HG02763 (cell line): ENCODE measurements around the gene GJB4.
"Not testable (repeated sequence)": the region's sequence is repeated elsewhere in the genome, so short reads cannot be mapped to it uniquely, and the experiment has no call there.

ENCODE experiments used
- ATAC-seq: cut with Tn5 transposase; IDR thresholded peaks from one replicate; pipeline ENCODE4 v1.9.1; 2021; ENCODE audit warnings: mild to moderate bottlenecking, moderate library complexity; ENCODE audit not compliant: unreplicated experiment

The GJB4 gene

DNA sequence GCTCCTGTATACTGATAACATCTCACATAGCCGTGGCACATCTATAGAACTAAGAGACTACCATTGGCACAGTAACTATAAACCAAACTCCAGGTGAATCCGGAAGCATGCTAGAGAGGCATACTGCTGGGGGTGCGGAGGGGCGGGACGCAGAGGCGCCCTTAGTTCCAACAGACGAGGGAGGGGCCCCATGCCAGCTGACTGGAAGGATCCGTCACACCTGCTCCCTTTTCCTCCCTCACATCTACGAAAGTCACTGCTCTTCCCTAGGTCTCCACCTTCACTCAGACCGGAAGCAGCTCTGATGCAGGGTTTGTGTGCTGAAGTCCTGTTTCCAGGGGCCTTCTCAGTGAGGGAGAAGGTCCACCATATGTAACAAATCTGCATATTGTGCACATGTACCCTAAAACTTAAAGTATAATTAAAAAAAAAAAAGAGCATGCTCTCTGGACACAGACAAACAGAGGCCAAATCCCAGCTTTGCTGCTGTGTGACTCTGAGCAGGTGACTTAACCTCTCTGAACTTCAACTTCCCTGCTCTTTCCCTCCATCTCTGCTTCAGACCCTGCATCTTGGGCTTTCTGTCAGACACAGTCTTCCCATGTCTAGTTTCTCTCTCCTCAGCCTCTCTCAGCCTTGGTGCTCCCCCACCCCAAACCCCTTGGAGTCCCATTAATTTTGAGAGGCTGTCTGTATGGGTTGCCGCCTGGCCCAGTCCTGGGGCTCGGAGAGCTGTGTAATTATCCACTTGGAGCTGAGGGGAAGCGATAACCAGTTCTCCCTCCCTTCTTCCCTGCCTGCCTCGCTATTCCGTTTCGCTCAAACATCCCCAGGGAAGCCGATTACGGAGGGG lies 12.5 kb upstream of the GJB4 start:
- no peak for ATAC-seq

GRCh38 chr1:34747638-34747941 lies 11.9 kb upstream of the GJB4 start:
- no peak for ATAC-seq

DNA sequence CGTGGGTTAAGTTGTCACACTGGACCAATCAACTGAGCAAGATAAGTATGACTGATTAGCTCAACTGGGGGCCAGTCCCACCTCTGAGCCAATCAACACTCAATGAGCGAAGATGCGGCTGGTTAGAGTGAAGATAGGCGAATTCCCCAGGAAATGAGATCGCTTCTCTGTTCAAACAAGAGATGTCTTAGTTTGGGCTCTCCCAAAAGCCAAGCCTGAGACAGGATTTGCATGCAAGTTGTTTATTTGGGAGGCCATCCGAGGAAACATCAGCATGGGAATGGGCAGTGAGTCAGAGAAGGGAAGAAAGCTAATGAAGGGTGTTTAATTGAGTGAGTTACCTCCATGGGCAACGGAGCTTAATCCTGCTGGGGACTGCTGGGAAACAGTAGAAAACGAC lies 9.5 kb upstream of the GJB4 start:
- no peak for ATAC-seq

- no peak for ATAC-seq
Measured at GRCh38 chr1:34750610-34751009, 8.9 kb upstream of the GJB4 start.

DNA sequence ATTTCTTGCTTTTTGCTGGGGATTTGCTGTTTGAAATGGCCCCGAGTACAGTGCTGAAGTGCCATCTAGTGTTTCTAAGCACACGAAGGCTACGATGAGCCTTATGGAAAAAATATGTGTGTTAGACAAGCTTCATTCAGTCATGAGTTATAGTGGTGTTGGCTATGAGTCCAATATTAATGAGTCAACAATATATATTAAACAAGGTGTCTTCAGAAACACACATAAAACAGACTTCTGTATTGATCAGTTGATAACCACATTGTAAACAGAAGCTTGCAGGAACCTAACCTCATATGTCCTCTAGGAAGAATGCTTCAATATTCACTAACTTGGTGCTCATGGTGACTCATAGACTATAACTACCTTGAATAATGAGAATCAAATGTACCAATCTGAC lies 6.4 kb upstream of the GJB4 start:
- ATAC-seq, result no peak

DNA sequence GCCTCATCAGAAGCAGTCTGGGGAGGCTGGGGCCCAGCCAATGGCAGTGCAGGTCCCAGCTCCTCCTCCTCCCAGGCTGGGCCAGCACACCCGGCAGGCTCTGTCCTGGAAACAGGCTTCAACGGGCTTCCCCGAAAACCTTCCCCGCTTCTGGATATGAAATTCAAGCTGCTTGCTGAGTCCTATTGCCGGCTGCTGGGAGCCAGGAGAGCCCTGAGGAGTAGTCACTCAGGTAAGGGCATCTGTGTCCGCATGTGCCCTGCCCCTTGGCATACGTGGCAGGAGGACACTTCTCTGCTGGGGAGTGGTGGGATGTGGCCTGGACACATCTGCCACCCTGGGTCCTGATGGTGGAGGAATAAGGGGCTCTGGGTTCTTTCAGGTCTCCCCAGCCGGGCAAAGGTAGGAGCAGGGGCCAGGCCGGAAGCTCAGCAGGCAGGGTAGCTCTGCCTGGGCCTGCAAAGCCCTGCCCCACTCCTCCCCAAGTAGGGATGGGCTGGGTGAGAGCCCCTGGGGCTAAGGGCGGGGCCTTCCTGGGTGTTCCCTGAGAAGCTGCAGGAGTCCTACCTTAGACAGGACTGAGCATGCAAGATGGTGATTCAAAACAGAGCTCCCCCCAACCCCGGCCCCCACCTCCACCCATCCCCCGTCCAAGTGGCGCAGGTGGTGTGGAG lies 4.4 kb upstream of the GJB4 start, which contains the start of gene GJB5:
Gene GJB5, plus strand, starts transcription at position 84 of the 674 bp plus-strand sequence. CDS start 2,284 bp downstream, outside the sequence.
- ATAC-seq, result no peak

- no peak for ATAC-seq
Measured at GRCh38 chr1:34755961-34756360, 3.6 kb upstream of the GJB4 start.

GRCh38 chr1:34757386-34757785 lies 2.2 kb upstream of the GJB4 start:
- no peak for ATAC-seq

- no peak for ATAC-seq
Measured at GRCh38 chr1:34758751-34759150, 789 bp upstream of the GJB4 start.

DNA sequence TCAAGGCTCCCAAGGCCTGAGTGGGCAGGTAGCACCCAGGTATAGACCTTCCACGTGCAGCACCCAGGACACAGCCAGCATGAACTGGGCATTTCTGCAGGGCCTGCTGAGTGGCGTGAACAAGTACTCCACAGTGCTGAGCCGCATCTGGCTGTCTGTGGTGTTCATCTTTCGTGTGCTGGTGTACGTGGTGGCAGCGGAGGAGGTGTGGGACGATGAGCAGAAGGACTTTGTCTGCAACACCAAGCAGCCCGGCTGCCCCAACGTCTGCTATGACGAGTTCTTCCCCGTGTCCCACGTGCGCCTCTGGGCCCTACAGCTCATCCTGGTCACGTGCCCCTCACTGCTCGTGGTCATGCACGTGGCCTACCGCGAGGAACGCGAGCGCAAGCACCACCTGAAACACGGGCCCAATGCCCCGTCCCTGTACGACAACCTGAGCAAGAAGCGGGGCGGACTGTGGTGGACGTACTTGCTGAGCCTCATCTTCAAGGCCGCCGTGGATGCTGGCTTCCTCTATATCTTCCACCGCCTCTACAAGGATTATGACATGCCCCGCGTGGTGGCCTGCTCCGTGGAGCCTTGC lies 1.7 kb downstream of the GJB4 start:
- ATAC-seq, result no peak

GRCh38 chr1:34761776-34762307 lies 2.3 kb downstream of the GJB4 start:
- no peak for ATAC-seq

DNA sequence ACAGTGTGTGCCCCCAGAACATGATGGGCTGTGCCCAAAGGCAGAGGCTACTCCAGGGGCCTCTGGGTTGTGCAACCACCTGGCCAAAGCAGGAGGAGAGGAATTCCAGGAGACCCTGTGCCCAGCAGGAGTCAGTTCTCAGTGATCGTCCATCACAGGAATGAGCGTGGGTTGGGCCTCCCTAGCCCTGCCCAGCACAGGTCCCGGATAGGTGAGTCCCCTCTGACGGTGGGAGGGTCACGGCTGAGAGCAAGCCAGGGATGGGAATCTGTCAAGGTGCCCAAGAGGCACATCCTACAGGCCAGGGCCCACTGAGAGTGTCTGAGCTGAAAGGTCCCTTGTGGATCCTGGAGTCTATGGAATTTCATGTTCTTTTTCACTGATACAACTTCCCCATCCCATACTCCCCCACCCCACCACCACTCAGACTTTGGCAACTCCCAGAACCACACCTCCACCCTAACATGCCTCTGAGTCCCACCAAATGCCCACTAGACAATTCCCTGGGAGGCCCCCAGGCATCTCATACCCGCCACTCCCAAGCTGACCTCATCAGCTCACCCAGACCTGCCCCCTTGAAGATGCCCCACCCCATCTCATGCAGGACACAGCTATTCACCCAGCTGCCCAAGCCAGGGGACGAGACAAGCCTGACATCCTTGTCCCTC lies 3.1 kb downstream of the GJB4 start:
- no peak for ATAC-seq

- no peak for ATAC-seq
Measured at GRCh38 chr1:34763142-34763781, 3.7 kb downstream of the GJB4 start.

DNA sequence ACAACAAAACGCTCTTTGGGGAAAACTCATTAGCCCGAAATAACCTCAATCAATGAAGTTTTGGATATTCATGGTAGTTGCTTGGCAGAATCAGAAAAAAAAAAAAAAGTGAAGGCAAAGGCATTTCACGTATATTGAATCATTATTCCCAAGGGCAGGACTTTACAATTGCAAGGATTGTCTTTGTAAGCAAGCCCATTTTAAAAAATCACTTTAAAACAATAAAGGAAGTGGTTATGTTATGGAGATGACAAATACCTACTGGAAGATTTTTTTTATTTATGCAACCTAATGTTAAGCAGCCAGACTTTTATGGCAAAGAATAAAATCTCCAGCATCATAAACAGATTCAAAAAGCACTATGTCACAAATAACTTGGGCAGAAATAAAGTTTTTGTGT lies 9.3 kb downstream of the GJB4 start:
- ATAC-seq, result no peak

GRCh38 chr1:34770891-34771504 lies 11.5 kb downstream of the GJB4 start:
- ATAC-seq, result no peak

GRCh38 chr1:34771573-34772371 lies 12.2 kb downstream of the GJB4 start:
- ATAC-seq, result no peak

DNA sequence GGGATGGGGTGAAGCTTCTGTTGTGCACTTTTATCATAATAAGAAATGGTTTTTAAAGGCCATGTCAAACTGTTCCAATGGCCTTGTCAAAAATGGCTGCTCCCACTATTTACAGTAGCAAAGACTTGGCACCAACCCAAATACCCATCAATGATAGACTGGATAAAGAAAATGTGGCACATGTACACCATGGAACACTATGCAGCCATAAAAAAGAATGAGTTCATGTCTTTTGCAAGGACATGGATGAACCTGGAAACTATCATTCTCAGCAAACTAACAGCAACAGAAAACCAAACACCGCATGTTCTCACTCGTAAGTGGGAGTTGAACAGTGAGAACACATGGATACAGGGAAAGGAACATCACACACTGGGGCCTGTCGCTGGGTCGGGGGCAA lies 13.6 kb downstream of the GJB4 start:
- ATAC-seq, result not testable (repeated sequence)

- ATAC-seq, result no peak
Measured at GRCh38 chr1:34774957-34775356, 15.4 kb downstream of the GJB4 start.

DNA sequence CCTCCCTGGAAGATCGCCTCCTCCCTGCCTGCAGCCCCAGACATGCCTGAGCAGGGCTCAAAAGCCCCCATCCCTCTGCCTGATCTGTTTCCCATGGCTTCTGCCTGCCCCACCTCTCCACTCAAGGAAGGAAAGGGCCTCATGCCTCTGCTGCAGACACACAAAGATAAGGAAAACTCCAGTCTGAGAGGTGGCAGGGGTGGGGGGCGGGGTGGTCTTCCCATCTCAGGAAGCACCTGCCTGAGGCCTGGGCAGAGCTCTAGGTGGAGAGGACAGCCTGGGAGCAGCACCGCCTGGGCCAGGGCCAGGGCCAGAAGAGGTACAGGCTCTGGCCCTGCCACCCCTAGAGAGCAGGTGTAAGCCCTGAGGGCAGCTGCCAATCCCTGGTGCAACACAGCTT lies 17.4 kb downstream of the GJB4 start:
- ATAC-seq, result no peak
